HG03039 (cell line): ENCODE data around the gene GBGT1.

ENCODE experiments used
- ATAC-seq: cut with Tn5 transposase; IDR thresholded peaks from one replicate; pipeline ENCODE4 v1.9.1; 2021; ENCODE audit warnings: mild to moderate bottlenecking, moderate library complexity; ENCODE audit not compliant: unreplicated experiment

GBGT1 gene

GRCh38 chr9:133104718-133105460 is 58.8 kb downstream of the GBGT1 start:
- no peak for ATAC-seq

- no peak for ATAC-seq
These were observed 59.7 kb downstream of the GBGT1 start for GRCh38 chr9:133103987-133104505.

- no peak for ATAC-seq
These were observed 60.3 kb downstream of the GBGT1 start for GRCh38 chr9:133103183-133103986.
